K562 (cell line): ENCODE measurements around the gene NEMF. TPM values are rescaled to one million over a fixed set of nuclear protein-coding genes. Genes with fewer than 3 reads are reported as not detected.

Source experiments
- ADNP ChIP-seq: fragments of 200-800 bp; sonication (Bioruptor generic); IDR thresholded peaks from 2 replicates; pipeline ENCODE4 v1.6.1; 2016; ENCODE audit warnings: missing genetic modification characterization, missing compliant biosample characterization
- BRCA1 ChIP-seq, 2 experiments: fragments of 450-650 bp in 1 of 2; sonication (generic) in 1 of 2; formaldehyde crosslinking in 1 of 2; IDR thresholded peaks; 2 replicates each; pipeline versions ENCODE4 v1.5.0 to v1.6.1; 2017 to 2020; ENCODE audit warnings: mild to moderate bottlenecking in 1 of 2, missing genetic modification reagents in 1 of 2
- COPS2 ChIP-seq: fragments of 450-650 bp; conservative IDR thresholded peaks from 2 replicates; pipeline ENCODE4 v1.6.1; 2016; ENCODE audit warnings: mild to moderate bottlenecking, moderate library complexity
- ELF1 ChIP-seq: fragments of 200-800 bp; sonication (Bioruptor generic); IDR thresholded peaks from 2 replicates; pipeline ENCODE4 v1.6.1; 2016; ENCODE audit warnings: missing genetic modification characterization, missing compliant biosample characterization
- HDGF ChIP-seq: fragments of 450-650 bp; IDR thresholded peaks from 2 replicates; pipeline ENCODE4 v1.6.1; 2016
- HNRNPL ChIP-seq: fragments of 200-400 bp; formaldehyde crosslinking; IDR thresholded peaks from 2 replicates; pipeline ENCODE4 v1.6.1; 2017; ENCODE audit warnings: low read depth, mild to moderate bottlenecking, low read length
- MCM7 ChIP-seq, 2 experiments: fragments of 450-650 bp; IDR thresholded peaks; 2 replicates each; pipeline ENCODE4 v1.6.1; 2016 to 2018
- MECOM ChIP-seq: fragments of 250-450 bp; sonication (Bioruptor Pico); IDR thresholded peaks from 2 replicates; pipeline ENCODE4 v1.8.0; 2022; ENCODE audit warnings: inconsistent platforms
- MTA1 ChIP-seq: fragments of 450-650 bp; IDR thresholded peaks from 2 replicates; pipeline ENCODE4 v1.6.1; 2017; ENCODE audit warnings: borderline replicate concordance
- RBM14 ChIP-seq: fragments of 200-400 bp; formaldehyde crosslinking; IDR thresholded peaks from 2 replicates; pipeline ENCODE4 v1.6.1; 2018; ENCODE audit warnings: low read depth, mild to moderate bottlenecking, low read length, moderate library complexity, borderline replicate concordance; ENCODE audit not compliant: insufficient read depth
- RBM22 ChIP-seq: fragments of 200-400 bp; formaldehyde crosslinking; IDR thresholded peaks from 2 replicates; pipeline ENCODE4 v1.6.1; 2018; ENCODE audit warnings: low read length, low read depth; ENCODE audit not compliant: poor library complexity, severe bottlenecking
- SIN3B ChIP-seq: fragments of 450-650 bp; IDR thresholded peaks from 2 replicates; pipeline ENCODE4 v1.6.1; 2017; ENCODE audit warnings: low read depth, mild to moderate bottlenecking, moderate library complexity
- SMARCB1 ChIP-seq: IDR thresholded peaks from 2 replicates; pipeline ENCODE4 v1.6.1; 2011; ENCODE audit warnings: improper control_type of control experiment, low read depth; ENCODE audit not compliant: insufficient read length
- SNAPC5 ChIP-seq: fragments of 250-450 bp; sonication (Bioruptor Pico); IDR thresholded peaks from 2 replicates; pipeline ENCODE4 v1.8.0; 2021; ENCODE audit warnings: moderate library complexity, mild to moderate bottlenecking, inconsistent platforms
- SRSF9 ChIP-seq: fragments of 200-400 bp; formaldehyde crosslinking; IDR thresholded peaks from 2 replicates; pipeline ENCODE4 v1.6.1; 2017; ENCODE audit warnings: low read depth, low read length, borderline replicate concordance
- STAT5B ChIP-seq: fragments of 250-450 bp; sonication (Bioruptor Pico); IDR thresholded peaks from 2 replicates; pipeline ENCODE4 v1.8.0; 2021; ENCODE audit warnings: mild to moderate bottlenecking, inconsistent platforms
- ZFP1 ChIP-seq: fragments of 450-650 bp; formaldehyde crosslinking; IDR thresholded peaks from 2 replicates; pipeline ENCODE4 v1.4.0; 2020; ENCODE audit warnings: mild to moderate bottlenecking, mixed read lengths
- ZNF239 ChIP-seq: fragments of 250-450 bp; sonication (Bioruptor Pico); IDR thresholded peaks from 2 replicates; pipeline ENCODE4 v1.4.0; 2020; ENCODE audit warnings: mild to moderate bottlenecking
- ZNF41 ChIP-seq: fragments of 250-450 bp; sonication (Bioruptor Pico); conservative IDR thresholded peaks from 2 replicates; pipeline ENCODE4 v1.4.0; 2020; ENCODE audit warnings: mild to moderate bottlenecking
- ZNF449 ChIP-seq: fragments of 250-450 bp; sonication (Bioruptor Pico); IDR thresholded peaks from 2 replicates; pipeline ENCODE4 v1.8.0; 2022; ENCODE audit warnings: moderate library complexity, mild to moderate bottlenecking, inconsistent platforms
- ZNF584 ChIP-seq: fragments of 200-800 bp; sonication (Bioruptor generic); IDR thresholded peaks from 2 replicates; pipeline ENCODE4 v1.6.1; 2016; ENCODE audit warnings: low read depth, mild to moderate bottlenecking, missing genetic modification characterization, missing compliant biosample characterization
- ZNF668 ChIP-seq: fragments of 250-450 bp; sonication (Bioruptor Pico); IDR thresholded peaks from 2 replicates; pipeline ENCODE4 v1.8.0; 2022; ENCODE audit warnings: mild to moderate bottlenecking, inconsistent platforms
- polyA plus RNA-seq, 8 experiments: library from polyadenylated mRNA; depleted of rRNA in 4 of 8; stranded (reverse) in 5 of 8; unstranded in 3 of 8; fragments of >200 nt; fragmentation: Nextera tagmentation in 2 of 8; fragmentation: Illumina TruSeq in 1 of 8; extraction: Ambion mirVana in 2 of 8; extraction: Trizol in 1 of 8; gene quantifications; 2 replicates each; pipeline versions ENCODE4 v1.2.1 to v1.2.3, GENCODE V29; 2011 to 2014; ENCODE audit warnings: inconsistent platforms in 1 of 8, missing spikeins in 1 of 8
- total RNA-seq, 7 experiments: library from RNA; depleted of rRNA in 6 of 7; stranded (reverse); fragments of >200 nt in 6 of 7; fragmentation: Illumina TruSeq in 2 of 7; extraction: Trizol in 2 of 7; gene quantifications; 2 replicates each; pipeline versions ENCODE4 v1.2.1 to v1.2.3, GENCODE V29; 2011 to 2021; ENCODE audit warnings: low replicate concordance in 1 of 7
- TF ChIP-seq, protein P1 (sequence below), 2 experiments: fragments of 450-650 bp in 1 of 2; sonication (generic) in 1 of 2; formaldehyde crosslinking; conservative IDR thresholded peaks; 2 replicates each; pipeline versions ENCODE4 v1.4.0 to v1.8.1; 2020 to 2022; ENCODE audit warnings: mild to moderate bottlenecking in 1 of 2, missing genetic modification reagents in 1 of 2
- TF ChIP-seq, protein P2 (sequence below): sonication (generic); formaldehyde crosslinking; IDR thresholded peaks from 2 replicates; pipeline ENCODE4 v1.9.0; 2022; ENCODE audit warnings: mild to moderate bottlenecking, missing genetic modification reagents
- TF ChIP-seq, protein P3 (sequence below), 2 experiments: fragments of 450-650 bp; IDR thresholded peaks; 2 replicates each; pipeline ENCODE4 v1.6.1; 2016

Gene NEMF
- total and polyA plus RNA-seq, 9 of the 15 experiments (the other 6 are each of a cell fraction or from before 2014, with no cell fraction given) = 38.8 to 94.4 (median 61.0) TPM

GRCh38 chr14:49892636-49893308 is 40.2 kb upstream of the NEMF start, which contains the start of gene ARF6 (continued):
- no peak for TF ChIP-seq ZNF449 (CRISPR knock-in tag)
- TF ChIP-seq MTA1 = no peak; the same call in 1 of the 2 replicates
- no peak for TF ChIP-seq ADNP (tag)
- TF ChIP-seq, protein P1, sequence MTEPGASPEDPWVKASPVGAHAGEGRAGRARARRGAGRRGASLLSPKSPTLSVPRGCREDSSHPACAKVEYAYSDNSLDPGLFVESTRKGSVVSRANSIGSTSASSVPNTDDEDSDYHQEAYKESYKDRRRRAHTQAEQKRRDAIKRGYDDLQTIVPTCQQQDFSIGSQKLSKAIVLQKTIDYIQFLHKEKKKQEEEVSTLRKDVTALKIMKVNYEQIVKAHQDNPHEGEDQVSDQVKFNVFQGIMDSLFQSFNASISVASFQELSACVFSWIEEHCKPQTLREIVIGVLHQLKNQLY (CRISPR knock-in tag; conservative IDR thresholded peaks at IDR 0.05) = no peak
- no peak for TF ChIP-seq ZFP1 (CRISPR knock-in tag)
- TF ChIP-seq ZNF239 = no peak
- TF ChIP-seq COPS2 = no peak
- TF ChIP-seq, protein P2, sequence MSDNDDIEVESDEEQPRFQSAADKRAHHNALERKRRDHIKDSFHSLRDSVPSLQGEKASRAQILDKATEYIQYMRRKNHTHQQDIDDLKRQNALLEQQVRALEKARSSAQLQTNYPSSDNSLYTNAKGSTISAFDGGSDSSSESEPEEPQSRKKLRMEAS (CRISPR knock-in tag) = peak; percentile 77
- no peak for TF ChIP-seq ELF1 (tag)
- TF ChIP-seq MECOM (CRISPR knock-in tag) = no peak
- TF ChIP-seq HDGF = peak; percentile 59; the same call in 1 of the 2 replicates
- TF ChIP-seq SNAPC5 (CRISPR knock-in tag) = no peak
- TF ChIP-seq STAT5B (CRISPR knock-in tag) = no peak
- TF ChIP-seq ZNF668 (CRISPR knock-in tag) = no peak
- no peak for TF ChIP-seq ZNF584 (CRISPR knock-in tag)
- no peak for TF ChIP-seq SMARCB1
- TF ChIP-seq SIN3B = peak; percentile 39; the same call in 1 of the 2 replicates
- TF ChIP-seq ZNF41 (CRISPR knock-in tag) = no peak
- TF ChIP-seq, protein P3, sequence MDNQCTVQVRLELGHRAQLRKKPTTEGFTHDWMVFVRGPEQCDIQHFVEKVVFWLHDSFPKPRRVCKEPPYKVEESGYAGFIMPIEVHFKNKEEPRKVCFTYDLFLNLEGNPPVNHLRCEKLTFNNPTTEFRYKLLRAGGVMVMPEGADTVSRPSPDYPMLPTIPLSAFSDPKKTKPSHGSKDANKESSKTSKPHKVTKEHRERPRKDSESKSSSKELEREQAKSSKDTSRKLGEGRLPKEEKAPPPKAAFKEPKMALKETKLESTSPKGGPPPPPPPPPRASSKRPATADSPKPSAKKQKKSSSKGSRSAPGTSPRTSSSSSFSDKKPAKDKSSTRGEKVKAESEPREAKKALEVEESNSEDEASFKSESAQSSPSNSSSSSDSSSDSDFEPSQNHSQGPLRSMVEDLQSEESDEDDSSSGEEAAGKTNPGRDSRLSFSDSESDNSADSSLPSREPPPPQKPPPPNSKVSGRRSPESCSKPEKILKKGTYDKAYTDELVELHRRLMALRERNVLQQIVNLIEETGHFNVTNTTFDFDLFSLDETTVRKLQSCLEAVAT (IDR thresholded peaks at IDR 0.05) = peak; percentile 10 to 76; a peak in 2 of 4 replicates
- TF ChIP-seq MCM7 (IDR thresholded peaks at IDR 0.05) = no peak
- TF ChIP-seq HNRNPL = no peak
- TF ChIP-seq RBM22 = no peak
- no peak for TF ChIP-seq BRCA1 (IDR thresholded peaks at IDR 0.05)
- no peak for TF ChIP-seq BRCA1 (CRISPR knock-in tag; IDR thresholded peaks at IDR 0.05)
- TF ChIP-seq SRSF9 = no peak
- TF ChIP-seq RBM14 = no peak
